DMS53 (cell line): ENCODE data around the gene ARL16.

Experiments used
- DNase-seq: peaks from one replicate; lab custom pipeline; 2025; lab: John Stamatoyannopoulos, UW

The ARL16 gene, protein sequence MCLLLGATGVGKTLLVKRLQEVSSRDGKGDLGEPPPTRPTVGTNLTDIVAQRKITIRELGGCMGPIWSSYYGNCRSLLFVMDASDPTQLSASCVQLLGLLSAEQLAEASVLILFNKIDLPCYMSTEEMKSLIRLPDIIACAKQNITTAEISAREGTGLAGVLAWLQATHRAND

DNA sequence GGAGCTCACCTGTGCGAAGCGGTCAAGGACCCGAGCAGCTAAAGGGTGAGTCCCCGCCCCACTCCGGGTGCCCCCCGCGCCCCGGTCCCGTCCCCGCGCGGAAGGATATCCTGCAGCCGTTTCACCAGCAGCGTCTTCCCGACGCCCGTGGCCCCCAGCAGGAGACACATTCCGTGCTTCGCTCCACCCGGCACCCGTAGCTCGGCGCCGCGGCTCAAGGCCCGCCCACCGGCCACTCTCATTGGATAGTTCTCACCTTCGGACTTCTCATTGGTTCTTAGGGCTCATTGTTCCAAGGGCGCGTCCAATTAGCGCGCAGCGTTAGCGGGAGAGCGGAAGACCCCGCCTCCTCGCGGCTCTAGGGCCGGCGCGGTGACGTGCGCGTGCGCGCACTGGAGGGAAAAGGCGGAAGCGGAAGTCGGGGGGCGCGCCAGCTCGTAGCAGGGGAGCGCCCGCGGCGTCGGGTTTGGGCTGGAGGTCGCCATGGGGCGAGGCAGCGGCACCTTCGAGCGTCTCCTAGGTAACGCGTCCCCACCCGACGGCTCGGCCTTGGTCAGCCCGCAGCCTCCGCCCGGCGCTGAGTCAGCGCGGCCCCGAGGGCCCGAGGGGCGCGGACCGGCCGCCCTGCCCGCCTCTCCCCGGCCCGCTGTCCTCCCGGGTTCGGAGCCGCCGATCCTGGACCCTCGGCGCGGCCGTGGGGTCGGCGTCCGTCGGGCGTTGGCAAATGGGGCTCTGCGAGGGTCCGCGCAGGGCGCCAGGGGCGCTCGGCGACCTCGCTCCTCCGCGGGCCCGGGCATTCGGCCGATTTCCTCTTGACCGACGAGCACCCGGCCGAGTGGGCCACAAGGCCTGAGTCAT, at the start of gene ARL16, which contains the start of gene HGS:
Gene ARL16, minus strand, starts transcription at position 214 of the 858 bp plus-strand sequence. Its CDS starts 44 bp downstream, at position 170.
Gene HGS, plus strand, starts transcription at position 428 of the 858 bp plus-strand sequence. Its CDS starts 56 bp downstream, at position 484.
- DNase-seq, result peak; percentile 100

DNA sequence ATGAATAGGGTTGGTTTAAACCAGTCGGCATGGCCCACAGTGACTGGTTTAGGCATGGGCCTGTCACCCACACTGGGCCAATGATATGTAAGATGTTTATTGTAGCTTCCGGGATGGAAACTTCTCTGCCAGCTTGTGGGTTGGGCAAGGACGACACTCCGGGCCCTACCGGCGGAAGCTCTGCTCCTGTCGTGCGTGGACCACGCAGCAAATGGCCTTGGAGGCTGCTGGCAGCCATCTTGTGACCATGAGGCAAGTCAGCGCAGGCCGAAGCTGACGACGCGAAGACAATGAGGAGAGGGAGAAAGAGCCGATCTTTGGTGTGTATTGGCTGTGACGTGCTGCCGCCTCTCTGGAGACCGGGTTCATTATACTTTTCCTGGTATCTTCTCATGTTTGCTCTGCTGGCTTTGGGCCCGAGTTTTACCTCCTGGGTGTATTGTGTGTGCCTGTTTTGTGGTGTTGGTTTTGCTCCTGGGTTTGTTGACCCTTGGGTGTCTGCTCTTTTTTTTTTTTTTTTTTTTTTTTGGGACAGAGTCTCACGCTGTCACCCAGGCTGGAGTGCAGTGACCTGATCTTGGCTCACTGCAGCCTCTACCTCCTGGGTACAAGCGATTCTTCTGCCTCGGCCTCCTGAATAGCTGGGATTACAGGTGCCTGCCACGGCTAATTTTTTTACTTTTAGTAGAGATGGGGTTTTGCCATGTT, 43.9 kb upstream of the ARL16 start:
- DNase-seq, result peak; percentile 87

DNA sequence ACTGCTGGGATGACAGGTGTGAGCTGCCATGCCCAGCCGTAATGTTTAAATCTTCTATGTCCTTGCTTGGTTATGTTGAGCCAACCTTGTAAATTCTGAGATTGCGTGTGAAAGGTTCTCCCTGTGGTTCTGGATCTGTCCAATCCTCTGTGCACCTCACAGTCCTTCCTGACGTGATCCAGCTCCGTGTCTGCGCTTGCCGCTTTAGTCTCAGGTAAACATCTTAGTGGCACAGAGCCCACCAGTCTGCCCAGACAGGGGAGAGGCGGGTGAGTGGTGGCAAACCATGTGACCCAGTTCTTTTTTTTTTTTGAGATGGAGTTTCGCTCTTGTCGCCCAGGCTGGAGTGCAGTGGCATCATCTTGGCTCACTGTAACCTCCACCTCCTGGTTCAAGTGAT, 42.4 kb upstream of the ARL16 start:
- no peak for DNase-seq

DNA sequence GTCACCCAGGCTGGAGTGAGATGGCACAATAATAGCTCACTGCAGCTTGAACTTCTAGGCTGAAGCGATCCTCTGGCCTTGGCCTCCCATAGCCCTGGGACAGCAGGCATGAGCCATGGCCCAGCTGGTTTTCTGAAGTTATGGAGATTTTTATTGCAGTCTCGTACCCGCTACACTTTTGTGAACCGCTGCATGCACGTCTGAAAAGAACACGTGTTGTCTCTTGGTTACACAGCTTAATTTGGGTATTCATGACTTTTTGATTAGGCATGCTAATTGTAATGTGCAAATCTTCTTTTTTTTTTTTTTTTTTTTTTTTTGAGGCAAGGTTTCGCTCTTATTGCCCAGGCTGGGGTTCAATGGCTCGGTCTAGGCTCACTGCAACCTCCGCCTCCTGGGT, 41.8 kb upstream of the ARL16 start:
- DNase-seq, result no peak

DNA sequence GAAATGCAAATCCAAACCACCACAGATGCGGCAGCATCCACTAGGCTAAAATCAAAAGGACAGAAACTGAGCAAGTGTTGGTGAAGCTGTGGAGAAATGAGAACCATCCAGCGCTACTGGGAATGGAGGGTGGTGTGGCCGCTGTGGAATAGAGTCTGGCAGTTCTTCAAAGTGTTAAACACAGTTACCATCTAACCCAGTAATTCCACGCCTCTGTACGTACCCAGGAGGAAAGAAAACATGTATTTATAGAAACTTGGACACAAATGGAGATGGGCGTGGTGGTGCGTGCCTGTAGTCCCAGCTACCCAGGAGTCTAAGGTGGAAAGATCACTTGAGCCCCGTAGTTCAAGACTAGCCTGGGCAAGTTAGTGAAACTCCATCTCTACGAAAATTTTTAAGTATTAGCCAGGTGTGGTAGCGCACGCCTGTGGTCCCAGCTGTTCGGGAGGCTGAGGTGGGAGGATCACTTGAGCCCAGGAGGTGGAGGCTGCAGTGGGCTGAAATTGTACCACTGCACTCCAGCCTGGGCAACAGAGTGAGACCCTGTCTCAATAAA, 40.1 kb upstream of the ARL16 start:
- DNase-seq, result peak; percentile 55

DNA sequence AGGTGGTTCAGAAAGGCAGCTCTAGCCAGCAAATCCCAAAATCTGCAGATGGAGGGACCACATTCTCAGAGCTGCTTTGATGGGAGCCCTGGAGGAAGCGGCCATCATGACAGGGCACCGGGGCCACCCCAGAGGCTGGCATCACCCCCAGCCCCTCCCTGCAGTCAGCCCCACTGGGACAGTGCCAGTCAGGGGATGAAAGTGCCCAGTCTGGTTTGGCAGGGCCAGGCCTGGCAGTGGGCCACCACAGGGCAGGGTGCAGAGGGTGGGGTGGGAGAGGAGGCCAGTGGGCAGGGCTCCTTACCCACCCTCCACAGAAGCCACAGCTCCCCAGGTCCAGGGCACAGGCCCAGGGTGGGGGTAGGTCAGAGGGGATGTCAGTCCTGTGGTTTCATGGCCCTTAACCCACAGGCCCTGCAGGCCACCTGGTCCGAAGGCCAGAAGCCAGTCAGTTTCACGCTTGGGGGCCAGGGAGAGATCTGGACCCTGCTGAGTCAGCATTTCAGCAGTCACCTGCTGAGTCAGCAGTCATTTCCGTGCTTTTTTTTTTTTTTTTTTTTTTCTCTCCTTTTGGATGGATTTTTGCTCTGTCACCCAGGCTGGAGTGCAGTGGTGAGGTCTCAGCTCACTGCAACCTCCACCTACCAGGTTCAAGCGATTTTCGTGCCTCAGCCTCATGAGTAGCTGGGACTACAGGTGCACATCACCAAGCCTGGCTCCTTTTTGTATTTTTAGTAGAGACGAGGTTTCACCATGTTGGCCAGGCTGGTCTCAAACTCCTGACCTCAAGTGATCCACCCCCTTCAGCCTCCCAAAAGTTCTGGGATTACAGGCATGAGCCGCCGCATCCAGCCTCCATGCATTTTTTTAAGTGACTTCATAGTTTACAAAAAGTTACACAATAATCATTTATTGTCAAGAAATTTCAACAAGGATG, 38.9 kb upstream of the ARL16 start:
- DNase-seq, result peak; percentile 74

DNA sequence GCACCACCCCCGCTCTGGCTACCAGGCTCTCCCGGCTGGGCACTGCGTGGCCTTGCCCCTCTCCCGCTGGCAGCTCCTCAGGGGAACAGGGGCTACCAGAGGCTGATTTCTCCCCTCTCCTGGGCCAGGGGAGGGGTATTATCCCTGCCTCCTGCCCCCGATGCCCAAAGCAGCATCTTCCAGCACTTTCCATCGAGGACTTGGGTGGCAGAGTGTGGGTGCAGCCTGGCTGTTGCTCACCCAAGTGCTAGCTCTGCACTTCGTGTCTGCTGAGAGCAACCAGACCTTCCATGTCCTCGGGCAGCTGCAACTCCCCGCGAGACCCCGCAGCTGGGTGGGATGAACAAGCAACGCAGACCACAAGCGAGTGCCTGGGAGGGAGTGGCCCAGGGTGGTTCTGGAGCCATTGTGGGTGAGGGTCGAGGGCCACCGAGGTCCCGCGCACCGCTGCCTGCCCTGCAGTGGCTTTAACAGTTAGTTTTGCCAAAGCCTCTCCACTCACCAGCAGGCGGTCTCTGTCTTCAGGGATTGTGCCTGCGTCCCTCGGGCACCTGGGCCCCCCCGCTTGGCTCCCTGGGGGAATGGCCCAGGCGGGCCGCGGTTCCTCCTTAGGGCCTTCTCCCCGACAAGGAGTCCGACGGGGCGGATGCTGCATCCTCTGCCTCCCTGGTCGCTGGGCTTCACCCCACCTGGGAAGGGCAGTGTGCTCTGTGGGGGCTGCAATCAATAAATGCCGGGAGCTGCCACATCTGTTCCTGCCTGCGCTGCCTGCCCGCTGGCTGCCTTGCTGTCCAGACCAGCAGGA, 36.9 kb upstream of the ARL16 start:
- DNase-seq, result no peak

DNA sequence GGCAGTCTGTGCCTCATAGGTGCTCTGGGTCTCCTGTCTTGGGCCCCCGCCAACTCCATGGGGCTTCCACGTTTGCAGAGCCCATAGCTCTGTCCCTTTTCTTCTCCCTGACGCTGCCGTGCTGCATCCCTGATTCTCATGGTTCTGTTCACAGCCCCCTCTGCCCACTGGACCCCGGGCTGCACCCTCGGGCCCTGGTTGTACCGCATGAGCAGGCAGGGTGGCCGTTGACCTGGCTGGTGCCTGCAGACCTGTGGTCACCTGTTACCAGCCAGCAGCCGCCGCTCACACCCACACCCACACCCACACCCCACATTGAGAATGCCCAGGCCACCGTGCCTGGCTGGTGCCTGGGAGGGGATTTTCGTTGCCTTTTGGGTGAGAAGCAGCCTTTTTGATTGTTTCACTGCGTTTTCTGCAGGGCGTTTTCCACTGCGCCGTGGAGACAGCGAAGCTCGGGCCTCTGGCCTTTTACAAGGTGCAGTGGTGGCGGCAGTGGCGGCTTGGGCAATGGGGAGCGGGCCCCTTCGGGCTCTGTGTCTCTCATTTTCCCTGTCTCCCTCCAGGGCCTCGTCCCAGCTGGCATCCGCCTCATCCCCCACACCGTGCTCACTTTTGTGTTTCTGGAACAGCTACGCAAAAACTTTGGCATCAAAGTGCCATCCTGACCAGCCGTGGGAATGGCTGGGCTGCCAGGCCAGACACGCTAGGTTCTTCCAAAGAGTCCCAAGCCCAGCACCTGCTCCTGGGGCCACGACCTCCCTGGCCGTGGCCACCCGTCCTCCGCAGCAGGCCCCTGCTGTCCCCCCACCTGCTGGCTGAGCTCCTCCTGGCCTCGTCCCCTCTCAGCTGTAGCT, 36.0 kb upstream of the ARL16 start:
- DNase-seq, result no peak

DNA sequence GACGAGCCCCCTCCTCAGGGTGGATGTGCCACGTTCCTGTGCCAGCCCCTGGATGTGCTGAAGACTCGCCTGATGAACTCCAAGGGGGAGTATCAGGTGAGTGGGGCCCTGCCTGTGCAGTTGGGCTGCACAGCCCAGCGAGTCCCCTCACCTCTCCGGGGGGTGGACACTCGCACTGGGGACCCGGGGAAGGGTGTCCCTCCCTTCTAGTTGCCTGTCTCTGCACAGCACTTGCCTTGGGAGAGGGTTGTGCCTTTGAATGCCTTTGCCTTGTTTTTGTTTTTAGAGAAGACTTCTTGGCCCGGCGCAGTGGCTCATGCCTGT, 34.1 kb upstream of the ARL16 start:
- no peak for DNase-seq

DNA sequence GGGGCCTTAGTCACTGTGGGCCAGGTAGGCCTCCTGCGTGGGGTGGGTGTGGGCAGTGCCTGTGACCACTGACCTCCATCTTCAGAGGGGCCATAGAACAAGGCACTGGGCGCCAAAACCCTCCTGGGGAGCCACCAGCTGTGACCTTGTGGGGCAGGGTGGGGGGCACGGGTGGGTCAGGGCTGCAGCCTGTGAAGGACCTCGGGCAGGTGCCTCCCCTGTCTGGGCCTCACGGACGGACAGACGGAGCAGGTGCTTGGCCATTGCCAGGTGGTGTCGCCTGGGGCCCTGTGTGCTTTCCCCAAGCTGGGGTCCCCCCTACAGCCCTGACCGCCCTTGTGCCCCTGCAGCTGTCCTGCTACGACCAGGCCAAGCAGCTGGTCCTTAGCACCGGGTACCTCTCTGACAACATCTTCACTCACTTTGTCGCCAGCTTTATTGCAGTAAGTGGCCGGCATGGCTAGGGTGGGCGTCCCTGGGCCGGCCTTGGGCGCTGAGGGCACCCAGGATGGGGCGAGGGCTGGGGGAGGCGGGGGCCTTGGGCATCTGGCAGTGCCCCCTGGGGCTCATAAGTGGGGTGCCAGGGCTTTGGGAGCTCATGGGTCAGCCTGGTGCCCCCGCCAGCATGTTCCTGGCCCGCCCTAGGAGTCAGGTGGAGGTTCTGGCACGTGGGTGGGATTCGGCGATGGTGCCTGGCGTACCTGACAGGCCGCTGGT, 33.6 kb upstream of the ARL16 start:
- no peak for DNase-seq

DNA sequence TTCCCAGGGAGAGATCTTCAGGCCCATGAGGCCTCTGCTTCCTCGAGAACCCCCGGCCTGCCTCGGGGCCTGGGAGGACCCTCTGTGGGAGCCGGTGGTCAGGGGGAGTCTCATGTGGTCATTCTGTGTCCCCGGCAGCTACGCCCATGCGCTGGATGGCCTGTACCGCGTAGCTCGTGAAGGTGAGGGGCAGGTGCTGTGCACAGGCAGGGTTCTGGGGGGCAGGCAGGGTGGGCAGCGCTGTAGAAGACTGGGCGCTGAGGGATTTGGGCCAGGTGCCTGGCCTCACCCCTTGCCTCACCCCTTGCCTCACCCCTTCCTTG, 33.0 kb upstream of the ARL16 start:
- DNase-seq, result no peak

DNA sequence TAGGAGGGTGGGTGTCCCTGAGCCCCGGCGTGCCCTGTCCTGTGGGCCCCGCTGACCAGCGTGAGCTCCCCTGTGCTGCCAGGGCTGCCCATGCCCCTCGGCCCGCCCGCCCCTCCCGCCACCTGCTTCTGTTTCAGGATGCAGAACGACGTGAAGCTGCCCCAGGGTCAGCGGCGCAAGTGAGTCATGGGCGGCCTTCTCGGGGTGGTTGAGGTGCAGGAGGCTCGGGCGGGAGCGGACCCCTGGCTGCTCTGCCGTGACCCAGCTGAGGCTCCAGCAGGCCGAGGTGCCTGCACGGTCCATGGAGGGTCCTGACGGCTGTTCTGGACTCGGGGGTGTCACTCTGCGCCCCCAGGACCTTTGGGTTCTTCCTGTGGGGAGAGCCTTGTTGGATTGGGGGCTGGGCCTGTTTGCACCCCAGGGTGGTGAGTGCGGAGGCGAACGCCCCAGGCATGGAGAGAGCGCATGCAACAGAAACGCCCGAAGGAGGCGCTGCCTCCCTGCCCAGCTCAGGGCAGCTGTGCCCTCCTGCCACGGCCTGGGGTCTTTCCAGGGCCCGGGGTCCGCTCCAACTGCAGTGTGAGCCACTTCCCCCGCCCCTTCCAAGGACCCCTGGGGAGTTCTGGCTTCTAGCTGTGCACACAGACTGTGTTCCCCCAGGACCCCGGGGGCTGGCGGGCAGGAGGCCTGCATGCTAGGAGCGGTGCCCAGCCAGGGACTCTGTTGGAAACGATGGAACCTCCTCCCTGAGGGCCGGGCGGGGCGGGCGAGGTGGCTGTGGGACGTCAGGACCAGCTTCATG, 32.5 kb upstream of the ARL16 start:
- DNase-seq, result no peak

DNA sequence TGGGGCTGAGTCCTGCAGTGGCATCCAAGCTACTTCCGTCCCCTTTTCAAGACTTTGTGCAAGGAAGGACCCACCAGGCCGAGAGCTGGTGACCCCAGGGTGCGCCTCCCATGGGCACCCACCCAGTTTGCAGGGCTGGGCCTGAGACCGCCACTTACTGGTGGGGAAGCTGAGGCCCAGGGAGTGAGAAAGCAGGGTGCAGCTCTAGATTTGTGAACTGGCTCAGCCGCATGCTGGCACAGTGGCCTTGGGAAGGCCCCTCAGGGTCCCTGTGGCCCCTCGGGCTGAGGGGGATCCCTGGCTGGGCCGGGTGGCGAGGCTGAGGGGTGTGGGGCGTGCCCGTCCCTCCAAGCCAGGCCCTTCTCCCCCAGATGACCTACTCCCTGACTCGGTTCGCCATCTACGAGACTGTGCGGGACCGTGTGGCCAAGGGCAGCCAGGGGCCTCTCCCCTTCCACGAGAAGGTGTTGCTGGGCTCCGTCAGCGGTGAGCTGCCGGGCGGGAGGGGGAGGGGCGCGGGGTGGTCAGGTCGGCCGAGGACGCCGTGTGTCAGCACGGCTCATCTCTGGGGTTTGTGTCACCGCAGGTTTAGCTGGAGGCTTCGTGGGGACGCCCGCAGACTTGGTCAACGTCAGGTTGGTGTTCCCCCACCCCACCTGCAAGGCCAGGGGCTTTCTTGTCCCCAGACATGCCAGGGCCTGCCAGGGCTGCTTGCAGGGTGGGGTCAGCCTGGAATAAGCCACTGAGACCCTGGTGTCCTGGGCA, 31.7 kb upstream of the ARL16 start:
- no peak for DNase-seq

DNA sequence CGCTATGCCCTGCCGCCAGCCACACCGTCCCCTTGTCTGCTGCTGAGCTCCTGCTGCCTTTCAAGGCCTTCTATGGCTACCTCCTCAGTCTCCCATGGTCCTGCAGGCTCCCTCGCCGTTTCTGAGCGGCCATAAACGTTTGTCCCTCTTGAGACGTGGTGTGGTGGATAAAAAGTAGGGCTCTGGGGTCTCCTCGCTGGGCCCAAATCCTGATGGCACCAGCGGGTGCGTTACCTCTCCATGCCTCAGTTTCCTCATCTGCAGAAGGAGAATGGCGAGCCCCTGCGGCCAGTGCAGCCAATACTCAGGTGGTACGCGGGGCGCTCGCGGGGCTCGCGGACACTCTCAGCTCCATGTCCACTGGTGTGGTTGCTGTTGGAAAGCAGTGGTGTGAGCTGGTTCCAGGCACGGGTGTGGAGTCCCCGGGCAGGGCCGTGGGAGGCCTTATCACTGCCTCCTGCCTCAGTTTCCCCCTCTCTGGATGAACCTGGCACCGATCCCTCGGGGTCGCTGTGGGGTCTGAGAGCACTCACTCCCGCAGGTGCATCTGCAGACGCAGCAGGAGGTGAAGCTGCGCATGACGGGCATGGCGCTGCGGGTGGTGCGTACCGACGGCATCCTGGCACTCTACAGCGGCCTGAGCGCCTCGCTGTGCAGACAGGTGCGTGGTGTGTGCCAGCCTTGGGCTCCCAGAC, 31.0 kb upstream of the ARL16 start:
- no peak for DNase-seq

DNA sequence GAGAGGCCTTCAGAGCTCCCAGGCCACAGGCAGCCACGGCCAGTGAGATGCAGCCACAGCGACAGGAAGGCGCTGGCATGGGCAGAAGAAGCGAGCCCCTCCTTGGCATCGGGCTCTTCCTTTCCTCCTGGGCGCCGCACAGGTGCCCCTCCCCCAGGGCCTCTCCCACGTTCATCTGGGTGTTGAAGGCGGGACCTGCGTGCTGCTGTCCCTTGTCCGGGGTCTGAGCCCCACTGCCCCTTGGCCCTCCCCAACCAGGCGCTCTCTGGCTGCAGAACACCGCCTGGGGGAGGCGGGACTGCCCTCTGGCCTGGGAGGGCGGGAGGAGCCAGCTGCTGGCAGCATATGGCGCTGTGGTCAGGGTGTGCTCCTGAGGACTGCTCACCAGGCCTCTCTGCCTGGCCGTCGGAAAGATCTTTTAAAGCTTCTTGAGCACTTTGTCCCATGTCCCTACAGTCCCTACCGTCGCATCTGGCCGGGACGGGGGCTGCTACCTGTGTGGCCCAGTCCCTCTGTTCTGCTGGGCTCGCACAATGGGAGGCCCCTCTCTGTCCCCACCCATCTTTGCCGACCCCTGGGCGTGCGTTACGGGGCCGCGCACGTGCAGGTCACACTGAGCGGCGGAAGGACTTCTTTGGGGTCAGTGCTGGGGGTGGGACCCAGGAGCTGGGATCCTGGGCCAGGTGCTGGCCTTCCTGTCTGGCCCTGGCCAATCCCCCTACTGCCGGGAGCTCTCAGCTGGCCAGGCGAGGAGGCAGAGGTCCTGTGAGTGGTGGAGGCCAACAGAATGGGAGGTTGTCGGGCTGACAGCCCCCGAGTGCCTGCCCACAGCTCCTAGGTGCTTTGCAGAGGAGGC, 30.2 kb upstream of the ARL16 start:
- DNase-seq, result peak; percentile 74

DNA sequence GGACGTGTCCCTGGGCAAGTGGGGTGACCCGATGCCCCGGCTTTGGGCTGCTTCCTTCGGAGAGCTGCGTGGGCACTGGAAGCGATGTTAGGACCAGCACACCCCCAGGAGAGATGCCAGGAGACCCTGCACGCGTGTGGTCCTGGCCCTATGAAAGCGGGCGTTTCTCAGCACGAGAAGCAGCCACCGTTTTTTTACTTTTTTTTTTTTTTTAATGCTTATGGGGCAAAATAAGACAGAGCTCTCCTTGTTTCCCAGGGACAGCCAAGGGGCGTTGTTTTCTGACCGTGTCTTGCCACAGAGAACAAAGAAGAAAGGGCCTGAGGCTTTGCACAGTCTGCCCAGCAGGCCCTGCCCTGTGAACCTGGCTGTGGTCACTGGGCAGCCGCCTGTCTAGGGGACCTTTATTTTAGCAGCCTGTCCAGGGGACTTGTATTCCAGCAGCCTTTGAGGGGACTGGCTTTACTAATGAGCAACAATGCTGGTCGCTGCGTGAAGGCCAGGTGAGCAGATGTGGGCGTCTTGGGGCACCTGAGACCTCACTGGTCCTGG, 29.5 kb upstream of the ARL16 start:
- DNase-seq, result peak; percentile 67
